GM20000 (cell line): Measurements from ENCODE around the gene RAB26.

Source experiments
- DNase-seq: peaks from one replicate; pipeline ENCODE4 v3.0.0; 2012; ENCODE audit warnings: low spot score
- TF ChIP-seq, protein P1 (sequence below): IDR thresholded peaks from 2 replicates; pipeline ENCODE4 v1.5.1; 2012; ENCODE audit warnings: mild to moderate bottlenecking, control low read depth; ENCODE audit errors: extremely low read depth, missing control alignments

Gene RAB26

DNA sequence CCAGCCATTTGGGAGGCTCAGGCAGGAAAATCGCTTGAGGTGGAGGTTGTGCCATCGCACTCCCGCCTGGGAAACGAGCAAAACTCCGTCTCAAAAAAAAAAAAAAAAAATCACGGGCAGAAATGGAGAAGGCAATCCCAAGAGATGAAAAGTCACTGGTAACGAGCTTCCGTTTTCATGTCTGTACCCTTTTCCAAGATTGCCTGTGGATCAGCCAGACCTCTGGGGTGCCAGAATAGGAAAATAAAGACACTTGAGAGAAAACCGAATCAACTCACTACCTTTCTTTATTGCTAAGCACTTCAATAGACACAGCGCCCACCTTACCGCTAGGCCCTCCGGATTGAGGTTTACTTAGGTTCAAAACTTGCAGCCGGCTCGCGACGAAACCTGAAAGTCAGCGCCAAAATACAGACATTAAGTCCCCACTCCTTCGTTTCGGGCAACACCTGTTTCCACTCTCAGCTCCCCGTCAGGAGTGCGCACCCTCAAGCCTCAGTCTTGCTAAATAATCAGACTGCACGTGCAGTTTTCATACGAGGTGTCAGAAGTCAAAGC lies 6.2 kb downstream of the RAB26 start:
- TF ChIP-seq, protein P1, sequence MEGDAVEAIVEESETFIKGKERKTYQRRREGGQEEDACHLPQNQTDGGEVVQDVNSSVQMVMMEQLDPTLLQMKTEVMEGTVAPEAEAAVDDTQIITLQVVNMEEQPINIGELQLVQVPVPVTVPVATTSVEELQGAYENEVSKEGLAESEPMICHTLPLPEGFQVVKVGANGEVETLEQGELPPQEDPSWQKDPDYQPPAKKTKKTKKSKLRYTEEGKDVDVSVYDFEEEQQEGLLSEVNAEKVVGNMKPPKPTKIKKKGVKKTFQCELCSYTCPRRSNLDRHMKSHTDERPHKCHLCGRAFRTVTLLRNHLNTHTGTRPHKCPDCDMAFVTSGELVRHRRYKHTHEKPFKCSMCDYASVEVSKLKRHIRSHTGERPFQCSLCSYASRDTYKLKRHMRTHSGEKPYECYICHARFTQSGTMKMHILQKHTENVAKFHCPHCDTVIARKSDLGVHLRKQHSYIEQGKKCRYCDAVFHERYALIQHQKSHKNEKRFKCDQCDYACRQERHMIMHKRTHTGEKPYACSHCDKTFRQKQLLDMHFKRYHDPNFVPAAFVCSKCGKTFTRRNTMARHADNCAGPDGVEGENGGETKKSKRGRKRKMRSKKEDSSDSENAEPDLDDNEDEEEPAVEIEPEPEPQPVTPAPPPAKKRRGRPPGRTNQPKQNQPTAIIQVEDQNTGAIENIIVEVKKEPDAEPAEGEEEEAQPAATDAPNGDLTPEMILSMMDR = no peak
- DNase-seq = no peak

DNA sequence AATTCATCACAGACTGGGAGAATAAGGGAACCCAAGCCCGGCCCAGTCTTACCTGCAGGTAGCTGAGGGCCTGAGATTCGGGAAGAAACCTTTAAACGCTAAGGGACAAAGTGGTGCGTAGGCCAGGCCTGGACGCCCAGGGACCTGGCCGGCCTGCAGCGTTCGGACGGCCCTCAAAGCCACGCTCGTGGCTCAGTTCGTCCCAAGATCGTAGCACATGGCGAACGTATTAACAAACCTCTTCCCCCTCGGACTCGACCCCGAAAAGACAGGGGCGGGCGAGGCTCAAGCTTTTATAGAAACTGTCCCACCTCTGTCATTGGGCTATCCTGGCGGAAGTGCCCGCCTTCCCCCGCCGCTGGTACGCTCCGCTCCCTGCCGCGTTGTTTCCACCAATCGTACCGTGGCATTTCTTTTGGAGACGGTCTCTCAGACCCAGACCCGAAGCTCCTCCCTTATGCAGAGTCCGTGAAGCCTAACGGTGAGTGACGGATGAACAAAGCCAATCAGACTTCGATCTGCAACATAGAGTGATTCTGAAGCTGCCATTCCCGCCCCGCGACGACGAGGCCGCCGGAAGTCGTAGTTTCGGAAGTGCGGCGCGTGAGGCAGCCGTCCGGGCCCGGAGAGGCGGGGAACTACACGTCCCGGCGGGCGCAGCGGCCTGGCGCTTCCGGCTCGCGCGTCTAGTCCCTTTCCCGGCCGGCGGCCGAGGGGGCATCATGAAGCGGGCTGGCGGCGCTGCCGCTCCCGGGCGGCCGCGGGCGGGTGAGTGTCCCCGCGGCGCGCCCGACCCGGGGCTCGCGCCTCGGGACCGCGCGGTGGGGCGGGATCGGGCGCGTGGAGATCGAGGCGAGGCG lies 6.9 kb downstream of the RAB26 start, which contains the start of gene TRAF7:
Gene TRAF7 (plus strand): TSS at position 692 of the 860 bp plus-strand sequence. CDS start 8,139 bp downstream, outside the sequence.
- peak; percentile 99 for DNase-seq
- TF ChIP-seq, protein P1 = no peak

DNA sequence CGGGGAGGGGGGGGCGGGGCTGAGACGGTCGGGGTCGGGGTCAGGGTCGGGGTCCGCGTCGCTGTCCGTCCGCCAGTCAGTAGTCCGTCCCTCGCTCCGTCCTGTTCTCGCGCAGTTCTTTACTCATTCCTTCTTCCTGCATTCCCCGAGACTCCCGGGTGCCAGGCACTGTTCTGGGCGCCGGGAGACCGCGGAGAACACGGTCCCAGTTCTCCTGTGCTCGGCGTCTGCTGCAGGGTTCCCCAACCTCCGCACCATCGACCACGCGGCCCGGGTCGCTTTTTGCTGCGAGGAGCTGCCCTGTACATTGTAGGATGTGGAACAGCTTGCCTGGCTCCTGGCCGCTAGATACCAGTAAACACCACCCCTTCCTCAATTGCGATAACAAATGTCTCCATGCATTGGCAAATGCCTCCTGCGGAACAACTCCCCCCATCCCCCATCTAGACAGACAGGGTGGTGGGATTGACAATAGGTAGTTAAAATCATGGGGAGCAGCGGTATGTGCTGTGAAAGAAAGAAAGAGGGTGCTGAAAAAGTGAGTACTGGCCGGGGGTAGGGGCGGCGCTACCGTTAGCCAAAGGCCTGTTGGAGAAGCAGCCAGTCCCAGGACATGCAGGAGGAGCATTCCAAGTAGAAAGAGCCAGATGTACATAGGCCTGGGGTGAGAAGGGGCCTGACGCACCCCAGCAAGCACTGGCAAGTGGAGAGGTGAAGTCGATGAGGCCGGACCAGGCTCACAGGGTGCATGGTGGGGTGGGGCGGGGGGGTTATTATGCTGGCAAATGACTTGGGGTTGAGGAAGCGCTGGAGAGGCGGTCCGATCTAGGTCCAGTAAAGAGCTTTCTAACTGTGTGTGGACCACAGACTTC lies 7.8 kb downstream of the RAB26 start:
- TF ChIP-seq, protein P1 = no peak
- DNase-seq = no peak

DNA sequence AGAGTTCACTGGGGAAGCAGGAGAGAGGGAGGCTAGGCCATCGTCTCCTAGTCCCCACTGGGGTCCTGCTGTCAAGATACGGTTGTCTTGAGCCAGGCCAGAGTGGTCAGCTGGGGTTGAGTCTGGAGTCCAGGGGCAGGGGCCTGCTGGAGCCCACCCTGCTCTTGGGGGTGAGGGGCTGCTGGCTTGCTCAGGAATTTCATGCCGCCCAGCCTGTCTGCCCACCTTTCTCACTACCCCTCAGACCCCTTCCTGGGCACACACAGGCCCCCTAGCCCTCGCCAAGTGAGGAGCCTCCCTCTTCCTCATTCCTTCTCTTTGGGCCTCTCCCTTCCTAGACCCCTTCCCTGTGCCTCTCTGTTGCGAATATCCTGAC lies 8.4 kb downstream of the RAB26 start:
- DNase-seq = no peak
- TF ChIP-seq, protein P1 = no peak

DNA sequence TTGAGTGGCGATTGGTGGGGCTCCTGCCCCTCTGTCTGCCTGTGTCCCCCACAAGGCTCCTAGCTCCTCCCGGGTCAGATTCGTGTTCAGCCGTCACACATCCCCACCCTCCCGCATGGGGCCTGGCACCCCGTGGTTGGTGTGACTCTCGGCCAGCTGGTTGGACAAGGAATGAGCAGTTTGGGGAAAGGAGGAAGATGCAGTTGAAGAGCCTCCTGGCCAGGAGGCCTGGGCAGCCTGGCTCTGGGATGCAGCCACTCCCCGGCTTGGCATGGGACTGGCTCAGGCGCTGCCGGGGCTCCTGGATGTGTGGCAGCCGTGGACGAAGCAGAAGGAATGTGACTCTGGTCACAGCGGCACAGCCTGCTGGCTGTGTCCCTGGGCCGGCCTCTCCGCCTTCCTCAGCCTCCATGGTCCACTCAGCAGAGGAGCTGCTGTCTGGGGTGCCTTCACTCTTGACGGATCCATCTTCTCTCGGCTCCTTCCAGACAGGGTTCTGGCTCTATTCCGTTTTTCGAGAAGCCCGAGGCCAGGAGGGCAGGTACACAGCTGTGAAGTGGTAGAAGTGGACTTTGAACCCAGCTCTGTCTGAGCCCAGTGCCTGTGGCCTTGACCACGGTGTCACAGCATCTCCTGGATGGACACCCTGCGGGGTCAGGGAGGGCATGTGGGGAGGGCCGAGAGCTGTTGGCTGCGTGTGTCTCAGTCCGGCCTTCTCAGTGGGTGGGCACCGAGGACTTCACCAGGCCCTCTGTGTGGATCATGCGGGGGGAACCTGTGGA lies 9.2 kb downstream of the RAB26 start:
- TF ChIP-seq, protein P1 = no peak
- DNase-seq = no peak

DNA sequence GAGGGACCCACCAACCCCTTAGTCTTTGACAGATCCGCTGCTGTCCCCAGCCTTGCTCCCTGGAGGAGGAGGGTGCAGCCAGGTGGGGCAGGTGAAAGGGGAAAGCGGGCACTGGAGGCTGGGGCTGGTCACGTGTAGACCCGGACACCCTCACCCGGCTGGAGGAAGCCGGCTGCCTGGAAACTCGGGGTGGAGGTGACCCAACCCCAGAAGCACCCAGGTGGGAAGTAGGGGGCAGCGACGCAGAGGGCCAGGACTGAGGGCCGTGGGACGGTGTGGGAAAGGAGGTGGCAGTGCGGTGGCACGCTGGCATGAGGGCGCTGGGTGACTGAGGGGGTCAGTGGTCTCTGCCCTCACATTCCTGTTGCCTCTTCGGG lies 9.8 kb downstream of the RAB26 start:
- DNase-seq = no peak

More for the DNA sequence above, 9.8 kb downstream of the RAB26 start:
- TF ChIP-seq, protein P1 = no peak
